GM19025 (cell line): ENCODE results near the gene SUSD4.
"Not testable (repeated sequence)": the region's sequence is repeated elsewhere in the genome, so short reads cannot be mapped to it uniquely, and the experiment has no call there.

Experiments used
- ATAC-seq: cut with Tn5 transposase; IDR thresholded peaks from one replicate; pipeline ENCODE4 v1.9.1; 2021; ENCODE audit warnings: mild to moderate bottlenecking, low read depth, moderate library complexity; ENCODE audit not compliant: unreplicated experiment

SUSD4 gene

GRCh38 chr1:223299553-223299952 is 64.4 kb downstream of the SUSD4 start:
- no peak for ATAC-seq

GRCh38 chr1:223298701-223299100 is 65.3 kb downstream of the SUSD4 start:
- no peak for ATAC-seq

DNA sequence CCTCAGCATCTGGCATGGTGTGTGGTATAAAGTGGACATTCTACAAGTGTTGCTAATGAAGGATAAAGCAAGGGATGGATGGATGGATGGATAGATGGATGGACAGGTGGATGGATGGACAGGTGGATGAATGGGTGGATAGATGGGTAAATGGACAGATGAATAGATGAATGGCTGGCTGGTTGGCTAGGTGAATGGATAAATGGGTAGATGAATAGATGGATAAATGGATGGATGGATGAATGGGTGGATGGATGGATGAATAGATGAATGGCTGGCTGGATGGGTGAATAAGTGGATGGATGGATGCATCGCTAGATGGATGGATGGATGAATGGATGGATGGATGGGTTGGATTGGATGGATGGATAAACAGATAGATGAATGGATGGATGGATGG is 66.2 kb downstream of the SUSD4 start:
- no peak for ATAC-seq

- ATAC-seq = no peak
These were observed 72.2 kb downstream of the SUSD4 start for GRCh38 chr1:223291796-223292195.

- ATAC-seq = no peak
These were observed 73.6 kb downstream of the SUSD4 start for GRCh38 chr1:223290397-223290796.

DNA sequence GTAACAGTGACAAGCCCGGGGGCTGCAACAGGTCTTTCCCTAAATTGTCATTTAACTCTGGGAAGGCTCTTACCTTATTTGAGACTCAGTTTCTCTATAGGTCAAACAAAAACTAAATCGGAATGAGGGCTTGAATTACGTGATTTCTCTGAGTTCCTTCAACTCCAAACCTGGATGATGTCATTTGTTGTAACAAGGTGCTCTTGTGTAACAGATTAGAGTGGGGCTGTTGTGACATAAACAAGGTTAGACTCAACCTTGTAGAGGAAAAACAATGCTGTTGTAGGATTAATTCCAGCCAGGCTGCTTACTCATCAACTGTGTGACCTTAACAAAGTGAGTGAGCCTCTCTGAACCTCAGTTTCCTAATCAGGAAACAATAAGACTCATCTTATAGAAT is 74.4 kb downstream of the SUSD4 start:
- ATAC-seq = no peak

DNA sequence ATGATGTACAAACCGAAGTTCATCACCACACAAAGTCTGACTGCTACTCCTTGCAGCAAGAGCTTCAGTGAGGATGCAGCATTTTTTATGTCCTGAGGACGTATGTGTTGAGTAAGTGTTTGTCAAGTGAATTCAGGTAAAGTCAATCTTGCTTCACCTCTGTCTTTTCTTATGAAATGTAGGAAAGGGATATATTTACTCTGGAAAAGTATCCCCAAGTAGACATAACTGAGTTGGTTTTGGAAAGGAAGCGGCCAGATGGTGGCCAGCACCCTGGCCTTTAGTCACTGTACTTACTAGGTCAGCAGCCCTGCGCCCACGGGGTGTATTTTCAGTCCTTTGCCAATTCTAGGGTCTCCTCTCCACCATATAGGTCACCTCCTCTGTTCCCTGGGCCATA is 75.2 kb downstream of the SUSD4 start:
- ATAC-seq = no peak

- ATAC-seq = no peak
These were observed 78.5 kb downstream of the SUSD4 start for GRCh38 chr1:223285452-223285851.

- not testable (repeated sequence) for ATAC-seq
These were observed 80.3 kb downstream of the SUSD4 start for GRCh38 chr1:223283697-223284096.

GRCh38 chr1:223278311-223278710 is 85.7 kb downstream of the SUSD4 start:
- ATAC-seq = not testable (repeated sequence)

GRCh38 chr1:223276029-223276428 is 87.9 kb downstream of the SUSD4 start:
- no peak for ATAC-seq

- ATAC-seq = no peak
These were observed 90.5 kb downstream of the SUSD4 start for GRCh38 chr1:223273511-223273910.

GRCh38 chr1:223271085-223271781 is 92.7 kb downstream of the SUSD4 start:
- ATAC-seq = no peak

DNA sequence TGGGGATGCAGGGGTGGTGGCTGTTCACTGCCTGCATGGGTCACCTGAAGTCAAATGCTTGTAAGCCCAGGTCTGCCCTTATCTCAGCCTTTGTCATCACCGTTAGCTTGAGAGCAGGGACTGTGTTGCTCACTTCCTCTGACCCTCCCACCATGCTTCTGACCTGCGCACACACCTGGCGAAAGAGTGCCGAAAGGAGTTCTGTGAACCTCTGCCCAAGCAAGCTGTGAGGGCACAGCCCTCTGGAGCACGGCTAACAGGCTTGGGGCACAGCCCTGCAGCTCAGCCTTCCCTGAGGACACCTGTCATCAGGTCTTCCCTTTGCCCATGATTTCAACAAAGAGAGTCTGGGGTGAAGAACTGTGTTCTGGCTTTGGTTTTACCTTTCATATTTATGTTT is 93.8 kb downstream of the SUSD4 start:
- no peak for ATAC-seq

GRCh38 chr1:223269006-223269405 is 95.0 kb downstream of the SUSD4 start:
- ATAC-seq = no peak

GRCh38 chr1:223266632-223267172 is 97.3 kb downstream of the SUSD4 start:
- no peak for ATAC-seq

DNA sequence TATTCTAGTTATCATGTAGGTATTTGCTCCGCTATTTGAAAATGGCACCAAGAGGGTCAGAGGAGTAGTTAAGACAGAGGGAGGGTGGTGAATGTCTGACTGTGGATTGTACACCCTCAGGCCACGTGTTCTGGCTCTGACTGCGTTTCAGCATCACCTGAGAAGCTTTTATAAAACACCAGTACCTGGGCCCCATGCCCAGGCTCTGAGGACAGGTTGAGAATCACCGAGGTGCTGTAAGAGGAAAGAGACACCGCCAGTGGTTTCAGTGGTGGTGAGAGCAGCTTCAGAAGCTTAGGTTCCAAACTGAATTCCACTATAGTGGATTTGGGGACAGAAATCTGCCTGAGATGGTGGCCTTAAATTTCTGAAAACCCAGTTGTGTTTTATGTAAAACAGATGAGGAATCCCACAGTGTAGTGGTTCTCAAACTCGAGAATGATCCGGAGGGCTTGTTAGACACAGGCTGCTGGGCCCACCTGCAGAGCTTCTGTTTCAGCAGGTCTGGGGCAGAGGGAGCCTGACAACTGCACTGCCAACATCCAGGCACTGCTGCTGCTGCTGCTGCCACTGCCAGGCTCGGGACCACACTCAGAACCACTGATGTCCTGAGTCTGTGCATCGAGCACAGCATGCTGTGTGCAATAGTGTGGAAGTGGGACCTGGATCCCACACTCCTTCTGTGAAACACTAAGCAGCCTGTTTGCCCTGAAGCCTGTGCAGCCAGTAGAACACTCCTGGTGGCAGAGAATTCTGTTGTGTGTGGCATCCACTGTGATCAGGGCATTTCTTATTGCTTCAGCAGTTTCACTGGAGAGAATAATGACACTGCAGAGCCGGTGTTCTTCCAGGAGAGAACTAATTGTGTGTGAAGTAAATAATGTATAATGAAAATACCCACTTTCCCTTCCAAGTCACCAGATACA is 98.7 kb downstream of the SUSD4 start:
- ATAC-seq = no peak

DNA sequence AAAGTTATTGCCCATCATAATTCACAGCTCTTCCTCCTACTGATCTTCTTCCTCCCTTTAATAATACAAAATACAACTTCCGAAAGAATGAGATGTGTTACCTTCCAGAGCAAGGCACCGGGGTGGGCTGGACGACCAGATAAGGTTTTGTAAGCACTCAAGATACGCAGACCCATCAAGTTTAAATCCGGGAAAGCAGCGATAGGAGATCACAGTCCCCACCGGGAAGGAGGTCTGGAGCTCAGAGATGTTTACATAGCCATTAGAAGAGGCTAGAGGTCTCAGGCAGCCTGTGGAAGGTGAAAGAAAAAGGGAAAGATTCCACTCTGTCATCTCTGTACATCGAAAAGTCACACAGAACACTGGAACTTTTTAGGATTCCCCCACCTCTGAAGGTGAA is 99.4 kb downstream of the SUSD4 start:
- ATAC-seq = no peak

DNA sequence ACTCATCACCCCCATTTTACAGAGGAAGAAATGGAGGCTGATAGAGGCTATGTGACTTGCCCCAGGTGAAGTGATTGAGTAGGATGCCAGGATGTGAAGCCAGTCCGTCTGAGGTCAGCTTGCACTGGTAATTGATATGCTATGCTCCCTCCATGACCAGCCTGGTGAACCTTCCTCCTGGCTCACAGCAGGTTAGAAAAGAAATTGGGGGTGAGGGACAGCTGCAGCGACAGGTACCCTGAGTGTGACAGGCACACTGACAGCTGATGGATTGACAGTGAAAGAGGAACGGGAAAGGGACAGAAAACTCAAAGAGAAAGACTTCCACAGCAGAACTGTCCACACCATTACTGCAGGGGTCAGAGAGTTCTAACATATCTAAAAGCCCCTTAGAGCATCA is 102.1 kb downstream of the SUSD4 start:
- no peak for ATAC-seq

GRCh38 chr1:223260712-223261111 is 103.3 kb downstream of the SUSD4 start:
- ATAC-seq = no peak

GRCh38 chr1:223259462-223259861 is 104.5 kb downstream of the SUSD4 start:
- ATAC-seq = no peak
